GM12891 (cell line): ENCODE results near the gene PAQR5.

Experiments
- POLR2A ChIP-seq: IDR thresholded peaks from 2 replicates; pipeline ENCODE4 v1.6.1; 2011; ENCODE audit warnings: low read depth, low read length, control low read depth
- POLR2AphosphoS5 ChIP-seq: IDR thresholded peaks from 2 replicates; pipeline ENCODE4 v1.6.1; 2011; ENCODE audit warnings: low read depth, low read length, control low read depth
- TAF1 ChIP-seq: IDR thresholded peaks from 2 replicates; pipeline ENCODE4 v1.6.1; 2011; ENCODE audit warnings: low read depth, low read length, control low read depth

DNA sequence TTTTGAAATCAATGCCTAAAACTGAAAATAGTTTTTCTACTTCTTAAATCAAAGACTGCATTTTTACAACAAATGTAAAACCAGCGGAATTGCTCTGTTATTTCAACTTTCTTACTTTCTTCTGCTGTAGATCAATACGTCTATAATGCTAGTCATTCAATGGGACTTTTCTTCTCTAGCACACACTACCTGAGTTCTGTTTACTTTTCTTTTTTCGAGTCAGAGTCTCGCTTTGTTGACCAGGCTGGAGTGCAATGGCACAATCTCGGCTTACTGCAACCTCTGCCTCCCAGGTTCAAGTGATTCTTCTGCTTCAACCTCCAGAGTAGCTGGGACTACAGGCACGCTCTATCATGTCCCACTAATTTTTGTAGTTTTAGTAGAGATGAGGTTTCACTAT is 74.7 kb downstream of the PAQR5 start:
- TF ChIP-seq POLR2A (no peak), POLR2AphosphoS5 (no peak), TAF1 (no peak)
